ENCODE measurements around the gene NCBP3.

DNA sequence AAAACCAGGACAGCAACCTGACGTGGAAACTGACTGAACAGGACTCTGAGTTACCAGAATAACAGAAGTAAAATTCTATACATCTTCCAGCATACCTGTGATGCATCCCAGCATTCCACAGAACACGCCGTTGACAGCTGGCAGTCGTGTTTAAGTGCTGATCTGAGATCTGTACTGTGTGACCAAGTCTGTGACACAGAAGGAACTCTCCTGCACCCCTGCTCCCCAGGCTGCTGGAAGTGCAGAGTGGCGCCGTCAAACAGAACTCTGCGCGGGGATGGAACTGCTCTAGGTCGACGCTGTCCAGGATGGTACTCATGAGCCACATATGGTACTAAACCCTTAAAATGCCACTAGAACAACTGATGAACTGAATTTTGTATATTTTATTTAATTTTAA lies 44.3 kb downstream of the NCBP3 start:
- TF ChIP-seq ZNF274 (IDR thresholded peaks at IDR 0.05; ENCODE audit: low read depth, low read length) = no peak
- no peak for TF ChIP-seq YY1 (IDR thresholded peaks at IDR 0.05; ENCODE audit: insufficient read depth, insufficient read length)

Measured in NT2/D1 (cell line).